GM12878 (cell line): Measurements from ENCODE around the gene RFFL. TPM values are rescaled to one million over a fixed set of nuclear protein-coding genes. Genes with fewer than 3 reads are reported as not detected.
A peak's percentile ranks its signal among the peaks of the same experiment; 100 is the strongest.

ENCODE experiments used
- ATAC-seq: fragments of 200-7000 bp; cut with Tn5 transposase; 3 replicates; pipeline ENCODE4 v1.9.1; 2020; ENCODE audit warnings: mild to moderate bottlenecking, moderate library complexity
- BruUV-seq: library from RNA; stranded (reverse); fragments of 400-500 nt; replicated peaks from 2 replicates; lab custom pipeline; 2021; lab: Mats Ljungman, UMichigan
- CTCF ChIA-PET: fragments of 300-600 bp; sonication (Branson Sonifier 250); formaldehyde crosslinking; extraction: SDS; loops from one replicate; lab custom pipeline; 2021; ENCODE audit warnings: inconsistent platforms; lab: Yijun Ruan, JAX
- POLR2A ChIA-PET: fragments of 350-600 bp; formaldehyde crosslinking; extraction: SDS; loops from one replicate; lab custom pipeline; 2021; ENCODE audit warnings: inconsistent platforms; lab: Charles Lee
- RAD21 ChIA-PET: fragments of 300-600 bp; sonication (Branson Sonifier 250); formaldehyde crosslinking; loops from one replicate; lab custom pipeline; 2023; ENCODE audit warnings: antibody characterized with exemption; ENCODE audit not compliant: unreplicated experiment; lab: Charles Lee
- SMC1A ChIA-PET: fragments of 300-600 bp; sonication (Branson Sonifier 250); formaldehyde crosslinking; loops from one replicate; lab custom pipeline; 2023; ENCODE audit not compliant: unreplicated experiment, uncharacterized antibody; lab: Charles Lee
- DNase-seq: peaks from one replicate; pipeline ENCODE4 v3.0.0-alpha.2; 2011; ENCODE audit warnings: low read depth, low spot score
- FAIRE-seq: peaks from 3 replicates; lab custom pipeline; 2011; peaks lifted over from hg19 to GRCh38; lab: Jason Lieb, UNC
- H2AFZ ChIP-seq: 2 replicates; pipeline ENCODE4 v1.6.0; 2011; ENCODE audit warnings: low read depth, low read length, control low read depth; ENCODE audit not compliant: control insufficient read depth
- H3K27ac ChIP-seq: 2 replicates; pipeline ENCODE4 v1.5.1; 2011; ENCODE audit warnings: control low read depth; ENCODE audit not compliant: control insufficient read depth, insufficient read depth
- H3K27me3 ChIP-seq, 2 experiments: replicated peaks in 1 of 2; 2 replicates each; pipeline versions ENCODE4 v1.6.0 to v1.6.1; 2011; ENCODE audit warnings: low read length in 1 of 2; ENCODE audit not compliant: control insufficient read depth in 2 of 2, insufficient read depth in 2 of 2
- H3K36me3 ChIP-seq, 2 experiments: 2 replicates each; pipeline ENCODE4 v1.5.1; 2011; ENCODE audit warnings: low read length in 1 of 2; ENCODE audit not compliant: control insufficient read depth in 2 of 2, insufficient read depth in 2 of 2
- H3K4me1 ChIP-seq: 2 replicates; pipeline ENCODE4 v1.6.1; 2011; ENCODE audit warnings: mild to moderate bottlenecking, low read length, moderate library complexity, mixed read lengths; ENCODE audit not compliant: control insufficient read depth, insufficient read depth
- H3K4me2 ChIP-seq: 2 replicates; pipeline ENCODE4 v1.6.0; 2011; ENCODE audit warnings: control low read depth; ENCODE audit not compliant: control insufficient read depth, insufficient read depth
- H3K4me3 ChIP-seq: fragments of 200-600 bp; sonication (generic); 2 replicates; pipeline ENCODE4 v1.5.1; 2016
- H3K79me2 ChIP-seq: 2 replicates; pipeline ENCODE4 v1.6.0; 2011; ENCODE audit warnings: low read length; ENCODE audit not compliant: control insufficient read depth, insufficient read depth
- H3K9ac ChIP-seq: 2 replicates; pipeline ENCODE4 v1.8.0; 2011; ENCODE audit warnings: low read length, control low read depth, mixed read lengths; ENCODE audit not compliant: control insufficient read depth, insufficient read depth
- H3K9me3 ChIP-seq: replicated peaks from 3 replicates; pipeline ENCODE4 v1.5.1; 2011; ENCODE audit warnings: mild to moderate bottlenecking, low read length; ENCODE audit not compliant: control insufficient read depth, insufficient read depth
- H4K20me1 ChIP-seq: 2 replicates; pipeline ENCODE4 v1.6.0; 2011; ENCODE audit not compliant: control insufficient read depth, insufficient read depth
- BCL3 ChIP-seq: IDR thresholded peaks from 2 replicates; pipeline ENCODE4 v1.6.1; 2011; ENCODE audit warnings: borderline replicate concordance, low read depth, mild to moderate bottlenecking, moderate library complexity, low read length; ENCODE audit not compliant: insufficient read depth, poor library complexity, severe bottlenecking
- BMI1 ChIP-seq: fragments of 450-650 bp; IDR thresholded peaks from 2 replicates; pipeline ENCODE4 v1.6.1; 2016; ENCODE audit warnings: mild to moderate bottlenecking, moderate library complexity, borderline replicate concordance
- DPF2 ChIP-seq: fragments of 450-650 bp; IDR thresholded peaks from 2 replicates; pipeline ENCODE4 v1.6.1; 2017; ENCODE audit warnings: mild to moderate bottlenecking
- EGR1 ChIP-seq, 2 experiments: IDR thresholded peaks; 1 replicate in 1 of 2; 2 replicates in 1 of 2; pipeline ENCODE4 v1.6.1; 2011 to 2012; ENCODE audit warnings: low read depth in 2 of 2, low read length in 2 of 2, borderline replicate concordance in 1 of 2, mild to moderate bottlenecking in 1 of 2, moderate library complexity in 1 of 2
- EP300 ChIP-seq, 2 experiments: fragments of 150-350 bp in 1 of 2; IDR thresholded peaks; 2 replicates each; pipeline ENCODE4 v1.6.1; 2011 to 2012; ENCODE audit warnings: low read depth in 2 of 2, low read length in 2 of 2, borderline replicate concordance in 1 of 2, improper control_type of control experiment in 1 of 2, inconsistent platforms in 1 of 2; ENCODE audit not compliant: control insufficient read depth in 1 of 2
- EZH2 ChIP-seq: IDR thresholded peaks from 2 replicates; pipeline ENCODE4 v1.6.1; 2012; ENCODE audit warnings: low read depth, mild to moderate bottlenecking, control low read depth, inconsistent platforms, low read length, borderline replicate concordance; ENCODE audit not compliant: control insufficient read depth
- MEF2A ChIP-seq: IDR thresholded peaks from 2 replicates; pipeline ENCODE4 v1.6.1; 2011; ENCODE audit warnings: low read depth, mild to moderate bottlenecking, low read length, moderate library complexity; ENCODE audit not compliant: insufficient read depth
- MTA3 ChIP-seq: IDR thresholded peaks from 2 replicates; pipeline ENCODE4 v1.6.1; 2012; ENCODE audit warnings: low read length, inconsistent platforms, borderline replicate concordance
- NR2C1 ChIP-seq: fragments of 450-650 bp; IDR thresholded peaks from 2 replicates; pipeline ENCODE4 v1.6.1; 2017; ENCODE audit warnings: antibody characterized with exemption, mild to moderate bottlenecking, moderate library complexity
- SPI1 ChIP-seq: IDR thresholded peaks from 2 replicates; pipeline ENCODE4 v1.6.1; 2011; ENCODE audit warnings: low read depth, mild to moderate bottlenecking, low read length, moderate library complexity, borderline replicate concordance; ENCODE audit not compliant: insufficient read depth
- SRF ChIP-seq, 2 experiments: IDR thresholded peaks; 2 replicates each; pipeline ENCODE4 v1.6.1; 2011; ENCODE audit warnings: low read depth in 2 of 2, low read length in 2 of 2, mild to moderate bottlenecking in 1 of 2, moderate library complexity in 1 of 2
- STAT3 ChIP-seq: IDR thresholded peaks from 2 replicates; pipeline ENCODE4 v1.6.1; 2011; ENCODE audit warnings: low read depth, low read length, improper control_type of control experiment
- TBL1XR1 ChIP-seq: IDR thresholded peaks from 2 replicates; pipeline ENCODE4 v1.6.1; 2012; ENCODE audit warnings: low read depth, low read length, improper control_type of control experiment
- TCF12 ChIP-seq: IDR thresholded peaks from 2 replicates; pipeline ENCODE4 v1.6.1; 2011; ENCODE audit warnings: low read depth, mild to moderate bottlenecking, low read length
- USF2 ChIP-seq: IDR thresholded peaks from 2 replicates; pipeline ENCODE4 v1.6.1; 2011; ENCODE audit warnings: low read depth, low read length, improper control_type of control experiment, borderline replicate concordance
- ZBTB33 ChIP-seq: fragments of 450-650 bp; IDR thresholded peaks from 2 replicates; pipeline ENCODE4 v1.6.1; 2017; ENCODE audit warnings: mild to moderate bottlenecking
- ZNF24 ChIP-seq: fragments of 450-650 bp; IDR thresholded peaks from 2 replicates; pipeline ENCODE4 v1.6.1; 2017; ENCODE audit warnings: antibody characterized with exemption, mild to moderate bottlenecking
- WGBS: methylation state at CpG from one replicate; pipeline ENCODE4 v1.1.6; 2016; ENCODE audit warnings: low lambda C conversion rate; ENCODE audit not compliant: insufficient replicate concordance, insufficient coverage; ENCODE audit errors: missing lambda C conversion rate; 5-methylcytosine and 5-hydroxymethylcytosine counted together
- in situ Hi-C: fragments of 300-500 bp; cut with MboI; formaldehyde crosslinking; loops from 9 replicates; pipeline ENCODE4 v1.14.3; 2018; ENCODE audit warnings: mixed read lengths
- intact Hi-C: fragments of 100-400 bp; cut with micrococcal nuclease; formaldehyde crosslinking; loops from one replicate; pipeline ENCODE4 v1.14.2; 2022; ENCODE audit not compliant: unreplicated experiment
- polyA plus RNA-seq, 11 experiments: library from polyadenylated mRNA; depleted of rRNA in 4 of 11; unstranded in 6 of 11; stranded (reverse) in 5 of 11; fragments of >200 nt; fragmentation: Nextera tagmentation in 4 of 11; fragmentation: Illumina TruSeq in 1 of 11; extraction: Ambion mirVana in 4 of 11; extraction: Trizol in 1 of 11; gene quantifications; 1 replicate in 1 of 11; 2 replicates in 10 of 11; pipeline versions ENCODE4 v1.2.1 to v1.2.3, GENCODE V29; 2011 to 2016; ENCODE audit warnings: inconsistent platforms in 2 of 11, missing spikeins in 2 of 11, low read depth in 1 of 11
- total RNA-seq, 4 experiments: library from RNA; depleted of rRNA in 3 of 4; stranded (reverse); fragments of >200 nt in 3 of 4; fragmentation: Illumina TruSeq in 1 of 4; extraction: Trizol in 1 of 4; gene quantifications; 2 replicates each; pipeline versions ENCODE4 v1.2.1 to v1.2.3, GENCODE V29; 2013 to 2021
- TF ChIP-seq, protein P1 (sequence below): fragments of 450-650 bp; IDR thresholded peaks from 2 replicates; pipeline ENCODE4 v1.6.1; 2016; ENCODE audit warnings: mild to moderate bottlenecking

Gene RFFL
- total and polyA plus RNA-seq, 10 of the 15 experiments (the other 5 are each of a cell fraction or from before 2014, with no cell fraction given): 4.7 to 56.1 (median 26.9) TPM

GRCh38 chr17:35041390-35041789 lies 22.1 kb downstream of the RFFL start:
- Histone ChIP-seq H4K20me1 (no peaks in the 10 kb centered on the region), H3K27ac (no peak overlapping the region), H2AFZ (no peak overlapping the region), H3K4me2 (no peak overlapping the region), H3K4me1 (peaks cover 20% of the 10 kb centered on the region), H3K27me3 (no peaks in the 10 kb centered on the region), H3K79me2 (peaks cover 29% of the 10 kb centered on the region), H3K4me3 (no peak overlapping the region), H3K9me3 (no peaks in the 10 kb centered on the region; the same call in 2 of the 3 replicates), H3K9ac (no peak overlapping the region), H3K36me3 (no peaks in the 10 kb centered on the region; a peak in 1 of 4 replicates)
- intact Hi-C loops (no loop called here), in situ Hi-C loops (no loop called here)
- SMC1A ChIA-PET: interaction anchor here (0.9 to 2.1 kb wide), 14 partner anchors 10 to 78 kb away, joined by 3 to 17 read pairs (median 4); partner anchors contain the start of genes RAD51D and RFFL
- peak; percentile 50 for ATAC-seq
- POLR2A ChIA-PET: interaction anchor here (0.8 to 2.3 kb wide), 7 partner anchors 10 to 59 kb away, joined by 3 to 10 read pairs (median 4); partner anchors contain the start of gene RFFL
- RAD21 ChIA-PET: interaction anchor here (0.7 to 2.3 kb wide), 8 partner anchors 10 to 48 kb away, joined by 3 to 12 read pairs (median 3); partner anchors contain the start of gene RFFL
- DNase-seq: no peak
- BruUV-seq: no TSS peak
- FAIRE-seq: no peak
- CTCF ChIA-PET: interaction anchor here (0.8 to 3.4 kb wide), 10 partner anchors 9 to 48 kb away, joined by 3 to 9 read pairs (median 4); partner anchors contain the start of gene RFFL
- 90% methylated on average over 7 of the region's 7 CpGs for WGBS
- TF ChIP-seq DPF2: peak; percentile 41; the same call in 1 of the 2 replicates
- no peak for TF ChIP-seq ZBTB33
- no peak for TF ChIP-seq TBL1XR1
- no peak for TF ChIP-seq STAT3
- no peak for TF ChIP-seq ZNF24
- no peak for TF ChIP-seq MTA3
- no peak for TF ChIP-seq MEF2A
- no peak; a peak in 1 of 4 replicates for TF ChIP-seq EP300 (IDR thresholded peaks at IDR 0.05; ENCODE audit: borderline replicate concordance in 1 of 2, control insufficient read depth in 1 of 2, low read depth in 2 of 2, low read length in 2 of 2)
- TF ChIP-seq EZH2: no peak
- no peak for TF ChIP-seq NR2C1
- no peak for TF ChIP-seq BMI1
- TF ChIP-seq BCL3: no peak
- no peak for TF ChIP-seq SRF (IDR thresholded peaks at IDR 0.05; ENCODE audit: low read depth in 2 of 2, low read length in 2 of 2)
- TF ChIP-seq SPI1: peak; percentile 75
- no peak for TF ChIP-seq USF2
- TF ChIP-seq, protein P1, sequence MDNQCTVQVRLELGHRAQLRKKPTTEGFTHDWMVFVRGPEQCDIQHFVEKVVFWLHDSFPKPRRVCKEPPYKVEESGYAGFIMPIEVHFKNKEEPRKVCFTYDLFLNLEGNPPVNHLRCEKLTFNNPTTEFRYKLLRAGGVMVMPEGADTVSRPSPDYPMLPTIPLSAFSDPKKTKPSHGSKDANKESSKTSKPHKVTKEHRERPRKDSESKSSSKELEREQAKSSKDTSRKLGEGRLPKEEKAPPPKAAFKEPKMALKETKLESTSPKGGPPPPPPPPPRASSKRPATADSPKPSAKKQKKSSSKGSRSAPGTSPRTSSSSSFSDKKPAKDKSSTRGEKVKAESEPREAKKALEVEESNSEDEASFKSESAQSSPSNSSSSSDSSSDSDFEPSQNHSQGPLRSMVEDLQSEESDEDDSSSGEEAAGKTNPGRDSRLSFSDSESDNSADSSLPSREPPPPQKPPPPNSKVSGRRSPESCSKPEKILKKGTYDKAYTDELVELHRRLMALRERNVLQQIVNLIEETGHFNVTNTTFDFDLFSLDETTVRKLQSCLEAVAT: peak; percentile 55; the same call in 1 of the 2 replicates
- no peak for TF ChIP-seq EGR1 (IDR thresholded peaks at IDR 0.05; ENCODE audit: borderline replicate concordance in 1 of 2, low read depth in 2 of 2, low read length in 2 of 2)
- no peak for TF ChIP-seq TCF12
